HG02973 (cell line): ENCODE data around the gene AGR3.

ENCODE experiments used
- ATAC-seq: cut with Tn5 transposase; IDR thresholded peaks from one replicate; pipeline ENCODE4 v1.9.1; 2021; ENCODE audit warnings: moderate library complexity; ENCODE audit not compliant: unreplicated experiment

The AGR3 gene

DNA sequence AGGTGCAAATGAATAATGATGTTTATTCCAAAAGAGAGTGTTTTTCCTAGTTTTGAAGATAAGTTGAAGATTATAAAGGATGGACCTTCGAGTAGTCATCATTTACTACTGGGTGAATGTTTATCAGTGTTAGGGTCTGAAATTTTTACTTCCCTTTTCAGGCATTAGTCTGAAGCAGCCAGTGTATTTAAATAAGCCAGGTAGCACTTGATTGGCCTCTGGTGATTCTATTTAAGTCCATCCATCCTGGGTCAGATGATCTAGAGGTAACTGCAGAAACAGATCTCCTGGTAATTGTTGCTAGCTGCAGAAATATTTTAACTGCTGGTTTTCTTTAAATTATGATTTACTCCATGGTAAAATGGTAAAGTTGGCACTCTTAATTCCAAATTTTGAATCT is 42.9 kb downstream of the AGR3 start:
- ATAC-seq, result no peak

DNA sequence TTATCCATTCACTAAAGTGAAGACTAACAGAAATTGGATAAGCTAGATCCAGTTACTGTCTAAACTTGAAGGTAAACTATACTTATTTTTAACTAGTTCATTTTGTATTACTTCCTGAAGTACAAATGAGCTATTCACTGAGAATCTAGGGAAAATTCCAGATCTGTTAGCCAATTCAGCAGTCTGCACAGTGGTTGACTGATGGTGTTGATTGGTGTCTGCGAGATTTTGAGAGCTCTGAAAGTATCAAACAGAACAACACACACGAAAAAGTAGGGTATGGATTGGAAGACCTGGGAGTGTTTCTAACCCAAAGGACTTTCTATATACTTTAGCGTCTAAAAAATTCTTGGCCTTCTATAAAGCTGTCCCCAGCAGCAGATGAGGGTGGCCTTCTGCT is 43.4 kb downstream of the AGR3 start:
- ATAC-seq, result no peak

DNA sequence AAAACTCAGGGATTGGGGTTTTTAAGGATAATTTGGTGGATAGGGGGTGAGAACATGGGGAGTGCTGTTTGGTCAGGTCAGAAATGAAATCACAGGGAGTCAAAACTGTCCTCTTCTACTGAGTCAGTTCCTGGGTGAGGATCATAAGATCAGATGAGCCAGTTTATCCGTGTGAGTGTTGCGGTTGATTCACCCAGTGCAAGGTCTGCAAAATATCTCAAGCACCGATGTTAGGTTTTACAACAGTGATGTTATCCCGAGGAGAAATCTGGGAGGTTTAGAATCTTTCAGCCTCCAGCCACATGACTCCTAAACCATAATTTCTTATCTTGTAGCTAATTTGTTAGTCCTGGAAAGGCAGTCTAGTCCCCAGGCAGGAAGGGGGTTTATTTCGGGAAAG is 45.3 kb downstream of the AGR3 start:
- no peak for ATAC-seq

DNA sequence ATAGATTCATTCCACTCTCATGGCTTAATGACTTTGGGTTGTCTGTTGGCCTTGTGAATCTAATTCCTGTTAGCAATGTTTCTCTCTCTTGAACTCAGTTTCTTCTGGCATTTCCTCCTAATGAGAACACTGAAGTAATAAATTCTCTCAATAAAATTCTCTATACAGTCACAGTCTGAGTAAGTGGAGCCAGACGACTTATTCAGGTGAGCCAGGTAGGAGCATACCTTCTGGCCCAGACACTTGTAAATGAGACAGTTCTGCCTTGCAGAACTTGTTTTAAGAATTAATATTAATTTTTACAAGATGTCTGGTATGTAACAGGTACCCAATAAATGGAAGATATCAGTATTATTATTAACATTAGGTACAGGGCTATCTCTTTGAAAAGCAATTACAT is 48.4 kb downstream of the AGR3 start:
- ATAC-seq, result no peak

DNA sequence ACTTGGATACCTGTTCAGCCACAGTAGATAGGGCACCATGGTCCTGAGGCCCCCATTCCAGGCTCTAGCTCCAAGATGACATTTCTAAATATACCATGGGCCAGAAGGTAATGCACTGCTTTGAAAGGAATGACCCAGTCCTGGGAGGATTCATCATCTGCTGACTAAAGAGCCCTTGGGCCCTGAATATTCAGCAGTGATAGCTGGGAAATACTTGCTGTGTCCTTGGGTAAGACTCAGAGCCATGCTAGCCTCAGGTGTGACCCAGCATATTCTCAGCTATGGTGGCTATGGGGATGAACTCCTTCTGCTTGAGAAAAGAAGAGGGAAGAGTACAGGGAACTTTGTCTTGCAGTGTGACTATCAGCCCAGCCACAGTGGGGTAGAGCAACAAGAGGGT is 55.7 kb downstream of the AGR3 start:
- ATAC-seq, result no peak

DNA sequence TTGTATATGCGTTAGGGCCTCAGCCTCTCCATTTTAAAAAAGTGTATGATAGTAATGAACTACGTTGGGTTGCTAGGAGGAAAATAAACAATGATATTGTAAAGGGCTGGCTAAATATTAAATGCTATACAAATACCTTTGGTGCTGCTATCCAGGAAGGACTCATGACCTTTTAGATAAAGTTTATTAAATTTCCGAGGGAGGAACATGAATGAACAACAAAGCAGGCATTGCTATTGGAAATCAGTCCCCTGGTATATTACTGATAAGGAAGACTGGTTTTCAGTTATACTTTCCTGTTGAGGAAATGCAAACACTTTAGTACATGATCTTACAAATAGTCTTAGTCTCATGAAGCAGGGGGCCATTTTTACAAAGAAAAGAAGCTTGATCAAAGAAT is 59.8 kb downstream of the AGR3 start:
- ATAC-seq, result no peak

DNA sequence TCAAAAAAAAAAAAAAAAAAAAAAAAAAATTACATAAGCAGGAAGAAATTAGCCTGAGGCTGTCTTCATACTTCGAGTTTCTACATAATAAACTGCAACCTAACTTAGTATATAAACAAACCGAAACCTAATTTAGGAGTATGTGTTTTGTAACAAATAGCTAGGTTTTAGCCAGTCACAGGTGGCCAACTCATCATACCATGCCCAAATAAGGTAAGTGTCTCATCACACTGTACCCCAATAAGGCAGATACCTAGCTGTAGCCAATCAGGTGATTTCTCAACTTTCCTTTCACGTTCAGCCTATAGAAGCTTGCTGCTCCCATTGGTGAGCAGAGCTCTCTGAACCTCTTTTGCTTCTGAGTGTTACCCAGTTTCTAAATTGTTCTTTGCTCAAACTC is 63.1 kb downstream of the AGR3 start:
- ATAC-seq, result no peak

DNA sequence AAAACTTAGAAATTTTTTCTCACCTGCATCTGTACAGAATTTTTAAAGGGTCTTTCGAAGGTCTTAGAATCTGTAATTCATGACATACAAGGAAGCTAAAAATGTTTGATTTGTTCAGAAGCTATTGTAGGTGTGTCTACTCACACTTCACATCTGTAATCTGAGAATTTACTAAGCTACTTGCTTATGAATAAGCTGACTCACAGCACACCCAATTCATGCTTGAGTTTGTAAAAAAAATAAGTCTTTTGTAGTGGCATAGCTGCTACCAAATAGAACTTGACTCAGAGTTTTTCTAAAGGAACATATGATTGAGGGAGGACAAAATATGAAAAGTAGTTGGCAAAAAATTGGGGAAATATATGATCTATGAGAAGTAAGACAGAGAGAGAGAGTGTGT is 64.2 kb downstream of the AGR3 start:
- no peak for ATAC-seq

DNA sequence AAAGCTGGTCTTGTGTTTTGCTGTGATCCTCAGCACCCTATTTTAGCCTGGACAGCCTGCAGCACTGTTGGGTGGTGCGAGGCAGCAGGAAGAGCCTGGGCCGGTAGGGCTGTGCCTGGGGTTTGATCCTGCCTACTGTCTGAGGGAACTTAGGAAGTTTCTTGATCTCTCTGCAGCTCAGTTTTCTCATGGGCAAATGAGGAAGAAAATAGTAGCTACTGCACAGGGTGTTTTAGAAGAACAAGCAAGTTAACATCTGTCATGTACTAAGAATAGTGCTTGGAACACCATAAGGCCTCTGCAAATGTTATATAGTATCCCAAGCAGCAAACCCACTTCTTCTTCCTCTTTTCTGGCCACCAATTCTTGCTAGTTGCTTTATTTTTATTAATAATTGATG is 65.0 kb downstream of the AGR3 start:
- no peak for ATAC-seq

DNA sequence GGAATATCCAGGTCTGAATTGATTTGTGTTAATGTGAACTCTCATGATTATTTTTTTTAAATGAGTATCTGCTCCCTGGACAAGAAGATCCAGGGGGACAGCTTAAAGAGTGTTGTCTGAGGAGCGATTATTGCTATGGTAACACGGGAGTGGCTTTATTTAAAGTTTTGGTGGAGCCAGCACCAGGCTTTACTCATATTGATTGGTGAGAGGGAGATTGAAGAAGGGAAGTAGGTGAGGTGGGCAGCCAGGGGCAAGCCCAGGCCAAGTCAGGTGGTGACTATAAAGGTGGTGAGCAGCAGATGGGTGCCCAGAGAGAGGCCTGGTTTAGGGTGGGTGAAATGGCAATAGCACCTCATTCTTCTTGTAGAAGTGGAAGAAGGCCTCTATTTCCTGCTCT is 66.8 kb downstream of the AGR3 start:
- ATAC-seq, result no peak

DNA sequence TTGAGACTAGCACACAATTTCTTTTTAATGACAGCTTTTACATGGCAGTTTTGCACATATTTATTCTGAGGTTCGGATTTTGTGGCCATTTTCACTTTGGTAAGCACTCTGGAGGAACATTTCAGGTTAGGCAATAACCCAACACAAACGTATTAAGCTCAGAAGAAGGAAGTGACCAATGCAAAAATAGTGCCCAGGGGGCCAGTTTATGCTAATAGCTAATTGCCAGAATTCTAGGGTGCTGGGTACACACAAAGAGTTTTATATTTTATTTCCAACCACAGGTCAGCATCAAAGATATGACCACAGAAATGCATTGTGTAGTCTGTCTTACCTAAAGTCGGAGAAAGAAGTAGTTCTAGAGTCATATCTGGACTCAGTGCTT is 68.6 kb downstream of the AGR3 start:
- no peak for ATAC-seq

DNA sequence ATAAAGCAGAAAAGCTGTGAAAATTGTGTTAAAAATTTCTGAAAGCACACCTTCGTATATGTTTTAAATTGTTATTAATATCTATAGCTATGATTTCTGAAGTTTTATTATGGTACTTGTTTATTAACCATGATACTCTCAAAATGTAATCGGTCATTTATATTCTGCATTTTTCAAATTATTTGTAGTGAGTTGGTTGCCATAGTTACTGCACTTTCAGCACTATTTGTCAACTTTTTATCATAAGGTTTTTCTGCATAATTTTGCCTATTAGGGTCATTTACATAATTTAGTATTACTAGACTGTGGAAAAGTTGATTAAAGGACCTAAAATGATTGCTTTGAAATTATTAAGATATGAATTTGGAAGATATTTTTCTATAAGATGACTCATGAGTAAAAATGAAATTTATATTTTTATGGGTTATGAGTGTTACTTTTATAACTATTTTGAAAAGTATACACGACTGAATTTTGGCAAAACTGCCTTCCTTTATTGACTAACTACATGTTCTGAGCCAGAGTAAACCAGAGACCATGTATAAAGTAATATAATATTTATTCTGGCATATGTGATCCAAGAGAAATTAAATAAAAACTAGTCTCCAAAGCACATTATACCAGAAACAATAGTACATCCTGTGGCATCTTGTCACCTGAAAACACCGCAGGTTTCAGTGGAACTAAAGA is 69.1 kb downstream of the AGR3 start:
- no peak for ATAC-seq

DNA sequence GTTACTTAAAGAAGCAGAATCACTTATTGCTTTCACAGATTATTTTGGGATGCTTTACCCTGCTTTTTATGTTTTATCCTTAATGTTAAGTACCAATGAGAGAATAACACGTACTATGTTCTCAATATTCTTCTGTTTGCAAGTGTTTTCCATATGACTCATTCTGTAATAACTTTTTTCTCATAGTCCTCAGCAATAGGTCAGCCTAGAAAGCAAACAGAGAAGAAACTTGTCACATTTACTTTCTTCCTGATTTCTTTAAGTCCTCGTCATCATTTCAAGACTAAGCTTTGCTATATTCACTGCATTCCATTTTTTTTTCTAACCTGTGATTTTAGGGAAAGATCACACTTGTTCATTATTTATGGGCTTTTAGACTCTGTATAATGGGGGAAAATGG is 70.2 kb downstream of the AGR3 start:
- no peak for ATAC-seq

DNA sequence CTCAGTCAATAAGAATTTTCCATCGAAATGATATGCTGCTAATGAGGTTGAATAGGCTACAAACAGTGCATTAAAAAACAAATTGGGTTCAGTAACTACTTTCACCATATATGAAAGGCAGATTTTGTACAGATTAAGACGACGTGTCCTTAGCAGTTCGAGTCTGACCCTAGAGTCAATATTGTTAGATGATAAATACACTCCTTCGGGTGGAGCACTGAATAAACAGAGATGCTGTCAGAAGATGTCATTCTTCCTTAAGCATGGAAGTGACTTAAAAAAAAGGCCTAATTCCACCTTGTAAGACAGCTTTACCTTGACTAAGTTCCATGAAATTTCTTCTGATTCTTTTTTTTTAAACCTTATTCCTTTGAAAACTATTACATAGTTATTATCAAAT is 71.2 kb downstream of the AGR3 start:
- no peak for ATAC-seq

DNA sequence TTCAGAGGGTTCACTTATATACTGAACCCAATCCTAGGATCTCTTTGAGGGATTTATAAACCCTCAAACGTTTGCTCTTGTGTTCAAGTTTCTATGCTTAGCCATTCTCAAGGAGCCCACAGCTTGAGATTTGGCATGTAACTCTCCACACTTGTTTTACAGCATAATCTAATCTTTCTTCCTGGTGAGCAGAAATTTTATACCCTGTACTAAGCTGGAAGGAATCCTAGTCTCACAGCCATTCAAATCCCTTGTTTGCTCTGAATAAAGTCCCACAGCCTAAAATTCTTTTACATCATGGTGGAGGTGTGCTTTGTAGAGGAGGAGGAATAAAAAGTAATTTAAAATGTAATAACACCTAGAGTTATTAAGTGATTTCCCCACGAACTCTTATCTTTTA is 71.7 kb downstream of the AGR3 start:
- no peak for ATAC-seq
